Tibial artery (tissue), 4 donors: ENCODE data around the gene KCNH2.
"Not testable (repeated sequence)": the region's sequence is repeated elsewhere in the genome, so short reads cannot be mapped to it uniquely, and the experiment has no call there.

Source experiments
- DNase-seq, 2 donors: peaks; one replicate each; pipeline ENCODE4 v3.0.0-alpha.2; 2019
- H3K27ac ChIP-seq, 2 donors: fragments of 200-600 bp; sonication (generic) in 1 of 2; 1 replicate in 1 of 2; 2 replicates in 1 of 2; pipeline ENCODE4 v1.5.1; 2018 to 2019; ENCODE audit warnings: mild to moderate bottlenecking in 1 of 2
- H3K27me3 ChIP-seq, 2 donors: fragments of 200-600 bp; sonication (generic) in 1 of 2; one replicate each; pipeline versions ENCODE4 v1.5.1 to v1.6.0; 2016 to 2019
- H3K36me3 ChIP-seq, 3 donors: fragments of 200-600 bp; sonication (generic) in 2 of 3; one replicate each; pipeline ENCODE4 v1.5.1; 2016 to 2019; ENCODE audit warnings: mild to moderate bottlenecking in 2 of 3
- H3K4me1 ChIP-seq, 4 donors: fragments of 200-600 bp; sonication (generic) in 2 of 4; 1 replicate in 3 of 4; 2 replicates in 1 of 4; pipeline ENCODE4 v1.5.1; 2016 to 2019
- H3K4me3 ChIP-seq, 2 donors: fragments of 200-600 bp; sonication (generic) in 1 of 2; 1 replicate in 1 of 2; 2 replicates in 1 of 2; pipeline ENCODE4 v1.5.1; 2018 to 2019; ENCODE audit warnings: mild to moderate bottlenecking in 2 of 2
- H3K9me3 ChIP-seq, 3 donors: fragments of 200-600 bp; sonication (generic) in 1 of 3; one replicate each; pipeline ENCODE4 v1.5.1; 2016 to 2019
- intact Hi-C: fragments of 100-400 bp; cut with DNase I; formaldehyde crosslinking; loops from one replicate; pipeline ENCODE4 v1.15.0; 2023; ENCODE audit warnings: low total_unique reads
- TF ChIP-seq, protein P1 (sequence below), 2 experiments: fragments of 200-600 bp in 1 of 2; fragments of 450-650 bp in 1 of 2; IDR thresholded peaks; one replicate each; pipeline ENCODE4 v1.5.1; 2017 to 2019; ENCODE audit warnings: antibody characterized with exemption in 2 of 2, mild to moderate bottlenecking in 1 of 2, moderate library complexity in 1 of 2

KCNH2 gene

DNA sequence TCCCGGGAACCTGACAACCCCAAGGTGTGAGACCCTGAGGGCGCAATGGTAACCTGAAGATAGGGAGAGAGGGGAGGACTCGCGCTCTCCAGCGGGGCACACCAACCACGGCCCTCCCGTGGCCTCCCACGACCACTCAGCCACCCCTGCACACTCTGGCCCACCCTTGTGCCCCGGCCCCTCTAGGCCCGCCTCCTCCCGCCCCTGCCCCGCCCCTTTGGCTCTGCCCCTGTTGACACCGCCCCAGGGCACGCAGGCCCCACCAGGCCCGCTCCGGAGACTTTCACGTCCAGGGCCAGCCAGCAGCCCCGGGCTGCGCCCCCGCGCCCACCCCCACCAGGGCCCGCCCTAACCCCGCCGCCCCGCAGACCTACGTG is 35.2 kb upstream of the KCNH2 start:
- Histone ChIP-seq H3K9me3 (no peaks in the 10 kb centered on the region), H3K36me3 (no peaks in the 10 kb centered on the region), H3K27ac (no peak overlapping the region), H3K27me3 (peaks cover 0 to 95% of the 10 kb centered on the region in 2 donors), H3K4me3 (peak overlapping the region; percentile 7 to 42), H3K4me1 (peaks cover 0 to 33% (median 20%) of the 10 kb centered on the region in 4 donors)
- no peak for DNase-seq
- intact Hi-C loops: loop anchor here (10.0 kb wide), 1 partner anchor 101 kb away; no protein-coding TSS in a partner anchor
- TF ChIP-seq, protein P1, sequence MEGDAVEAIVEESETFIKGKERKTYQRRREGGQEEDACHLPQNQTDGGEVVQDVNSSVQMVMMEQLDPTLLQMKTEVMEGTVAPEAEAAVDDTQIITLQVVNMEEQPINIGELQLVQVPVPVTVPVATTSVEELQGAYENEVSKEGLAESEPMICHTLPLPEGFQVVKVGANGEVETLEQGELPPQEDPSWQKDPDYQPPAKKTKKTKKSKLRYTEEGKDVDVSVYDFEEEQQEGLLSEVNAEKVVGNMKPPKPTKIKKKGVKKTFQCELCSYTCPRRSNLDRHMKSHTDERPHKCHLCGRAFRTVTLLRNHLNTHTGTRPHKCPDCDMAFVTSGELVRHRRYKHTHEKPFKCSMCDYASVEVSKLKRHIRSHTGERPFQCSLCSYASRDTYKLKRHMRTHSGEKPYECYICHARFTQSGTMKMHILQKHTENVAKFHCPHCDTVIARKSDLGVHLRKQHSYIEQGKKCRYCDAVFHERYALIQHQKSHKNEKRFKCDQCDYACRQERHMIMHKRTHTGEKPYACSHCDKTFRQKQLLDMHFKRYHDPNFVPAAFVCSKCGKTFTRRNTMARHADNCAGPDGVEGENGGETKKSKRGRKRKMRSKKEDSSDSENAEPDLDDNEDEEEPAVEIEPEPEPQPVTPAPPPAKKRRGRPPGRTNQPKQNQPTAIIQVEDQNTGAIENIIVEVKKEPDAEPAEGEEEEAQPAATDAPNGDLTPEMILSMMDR (IDR thresholded peaks at IDR 0.05): no peak

DNA sequence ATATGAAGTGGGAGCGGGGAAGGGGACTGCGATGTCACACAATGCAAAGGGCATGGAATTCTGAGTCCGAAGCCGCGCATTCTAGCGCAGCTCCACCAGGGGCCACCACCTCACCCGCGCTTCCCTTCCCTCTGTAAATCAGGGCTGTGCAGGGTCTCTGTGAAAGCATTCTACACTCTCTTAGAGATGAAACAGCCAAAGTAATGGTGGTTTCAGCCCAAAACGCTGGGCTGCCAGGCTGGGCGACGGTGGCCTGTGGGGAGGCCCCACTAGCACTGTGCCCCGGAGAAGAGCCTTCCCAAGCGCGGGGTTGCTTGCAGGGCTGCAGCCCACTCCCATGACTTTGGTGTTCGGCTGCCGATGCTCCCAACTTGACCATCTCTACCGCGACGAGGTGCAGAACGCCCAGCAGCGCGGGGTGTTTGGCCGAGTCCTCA is 34.8 kb upstream of the KCNH2 start:
- Histone ChIP-seq H3K36me3 (no peaks in the 10 kb centered on the region), H3K4me1 (peaks cover 0 to 33% (median 16%) of the 10 kb centered on the region in 4 donors), H3K4me3 (no peak overlapping the region), H3K27ac (no peak overlapping the region), H3K9me3 (no peaks in the 10 kb centered on the region), H3K27me3 (peaks cover 0 to 94% of the 10 kb centered on the region in 2 donors)
- TF ChIP-seq, protein P1 (IDR thresholded peaks at IDR 0.05): peak; percentile 23 to 24
- no peak for DNase-seq
- intact Hi-C loops: loop anchor here (10.0 kb wide), 1 partner anchor 102 kb away; no protein-coding TSS in a partner anchor

GRCh38 chr7:151012031-151012692 is 34.0 kb upstream of the KCNH2 start:
- no peak overlapping the region for H3K27ac ChIP-seq
- no peak for DNase-seq
- peaks cover 0 to 94% of the 10 kb centered on the region in 2 donors for H3K27me3 ChIP-seq
- TF ChIP-seq, protein P1 (IDR thresholded peaks at IDR 0.05): no peak
- H3K4me3 ChIP-seq: no peak overlapping the region
- no peaks in the 10 kb centered on the region for H3K9me3 ChIP-seq
- no peaks in the 10 kb centered on the region for H3K36me3 ChIP-seq
- intact Hi-C loops: loop anchor here (10.0 kb wide), 1 partner anchor 103 kb away; no protein-coding TSS in a partner anchor
- peaks cover 0 to 29% (median 14%) of the 10 kb centered on the region in 4 donors for H3K4me1 ChIP-seq

DNA sequence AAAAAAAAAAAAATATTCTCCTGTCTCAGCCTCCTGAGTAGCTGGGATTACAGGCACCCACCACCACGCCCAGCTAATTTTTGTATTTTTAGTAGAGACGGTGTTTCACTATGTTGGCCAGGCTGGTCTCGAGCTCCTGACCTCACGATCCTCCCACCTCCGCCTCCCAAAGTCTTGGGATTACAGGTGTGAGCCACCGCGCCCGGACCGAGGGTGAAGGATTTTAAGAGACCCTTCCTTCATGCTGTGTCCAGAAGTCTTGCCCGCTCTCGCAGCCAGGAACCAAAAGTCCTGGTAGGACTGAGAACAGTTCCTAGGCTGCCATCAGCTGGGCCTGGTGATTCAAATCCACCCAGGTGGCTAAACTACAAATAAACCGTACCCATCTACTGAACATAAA is 33.5 kb upstream of the KCNH2 start:
- not testable (repeated sequence) for H3K9me3 ChIP-seq, H3K4me3 ChIP-seq, H3K27ac ChIP-seq, H3K36me3 ChIP-seq, DNase-seq
- intact Hi-C loops: loop anchor here (10.0 kb wide), 1 partner anchor 103 kb away; no protein-coding TSS in a partner anchor
- Histone ChIP-seq H3K27me3 (peaks cover 0 to 92% of the 10 kb centered on the region in 2 donors), H3K4me1 (peaks cover 0 to 29% (median 14%) of the 10 kb centered on the region in 4 donors)

- no peak for DNase-seq
- no peaks in the 10 kb centered on the region for H3K9me3 ChIP-seq
- peaks cover 0 to 29% (median 14%) of the 10 kb centered on the region in 4 donors for H3K4me1 ChIP-seq
- TF ChIP-seq, protein P1 (IDR thresholded peaks at IDR 0.05): no peak
- no peaks in the 10 kb centered on the region for H3K36me3 ChIP-seq
- no peak overlapping the region for H3K27ac ChIP-seq
- H3K27me3 ChIP-seq: peaks cover 0 to 87% of the 10 kb centered on the region in 2 donors
- no peak overlapping the region for H3K4me3 ChIP-seq
- intact Hi-C loops: loop anchor here (10.0 kb wide), 1 partner anchor 104 kb away; no protein-coding TSS in a partner anchor
These were observed 32.9 kb upstream of the KCNH2 start for GRCh38 chr7:151011097-151011409.

DNA sequence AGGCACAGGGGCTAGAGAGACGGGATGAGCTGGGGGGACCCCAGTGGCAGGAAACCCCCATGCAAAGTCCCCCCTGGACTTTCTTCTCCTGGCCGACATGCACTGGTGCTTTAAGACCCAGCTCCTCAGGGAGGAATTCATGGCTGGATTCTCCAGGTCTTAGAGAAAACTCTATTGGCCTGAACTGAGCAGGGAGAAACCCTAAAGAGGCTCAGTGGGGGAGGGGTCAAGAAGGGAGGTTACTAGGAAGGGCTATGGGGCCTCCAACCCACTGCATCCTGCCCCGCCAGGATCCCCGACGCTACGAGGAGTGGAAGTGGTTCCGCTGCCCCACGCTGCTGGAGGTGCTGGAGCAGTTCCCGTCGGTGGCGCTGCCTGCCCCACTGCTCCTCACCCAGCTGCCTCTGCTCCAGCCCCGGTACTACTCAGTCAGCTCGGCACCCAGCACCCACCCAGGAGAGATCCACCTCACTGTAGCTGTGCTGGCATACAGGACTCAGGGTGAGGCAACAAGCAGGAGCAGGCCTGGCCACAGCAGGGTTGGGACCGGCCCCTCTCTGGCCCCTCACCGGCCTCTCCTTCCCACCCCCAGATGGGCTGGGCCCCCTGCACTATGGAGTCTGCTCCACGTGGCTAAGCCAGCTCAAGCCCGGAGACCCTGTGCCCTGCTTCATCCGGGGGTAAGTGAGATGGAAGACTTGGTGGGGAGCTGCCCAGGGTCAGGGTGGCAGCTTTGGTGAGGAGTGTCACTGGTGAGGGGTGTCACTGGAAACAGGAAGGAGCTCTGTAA is 32.4 kb upstream of the KCNH2 start:
- TF ChIP-seq, protein P1 (IDR thresholded peaks at IDR 0.05): no peak
- Histone ChIP-seq H3K4me3 (no peak overlapping the region), H3K4me1 (peaks cover 0 to 29% (median 14%) of the 10 kb centered on the region in 4 donors), H3K27ac (no peak overlapping the region), H3K36me3 (no peaks in the 10 kb centered on the region), H3K9me3 (no peaks in the 10 kb centered on the region), H3K27me3 (peaks cover 0 to 81% of the 10 kb centered on the region in 2 donors)
- DNase-seq: no peak
- intact Hi-C loops: loop anchor here (10.0 kb wide), 1 partner anchor 104 kb away; no protein-coding TSS in a partner anchor
